EH (cell line): Measurements from ENCODE around the gene GTPBP8.
A peak's percentile ranks its signal among the peaks of the same experiment; 100 is the strongest.
"Not testable (repeated sequence)": the region's sequence is repeated elsewhere in the genome, so short reads cannot be mapped to it uniquely, and the experiment has no call there.

Source experiments
- DNase-seq: peaks from one replicate; pipeline ENCODE4 v3.0.0-alpha.2; 2015; ENCODE audit warnings: low read depth

GTPBP8 gene

GRCh38 chr3:113000691-113001090 lies 9.9 kb downstream of the GTPBP8 start:
- DNase-seq: no peak

GRCh38 chr3:113002037-113002436 lies 11.3 kb downstream of the GTPBP8 start:
- DNase-seq: no peak

DNA sequence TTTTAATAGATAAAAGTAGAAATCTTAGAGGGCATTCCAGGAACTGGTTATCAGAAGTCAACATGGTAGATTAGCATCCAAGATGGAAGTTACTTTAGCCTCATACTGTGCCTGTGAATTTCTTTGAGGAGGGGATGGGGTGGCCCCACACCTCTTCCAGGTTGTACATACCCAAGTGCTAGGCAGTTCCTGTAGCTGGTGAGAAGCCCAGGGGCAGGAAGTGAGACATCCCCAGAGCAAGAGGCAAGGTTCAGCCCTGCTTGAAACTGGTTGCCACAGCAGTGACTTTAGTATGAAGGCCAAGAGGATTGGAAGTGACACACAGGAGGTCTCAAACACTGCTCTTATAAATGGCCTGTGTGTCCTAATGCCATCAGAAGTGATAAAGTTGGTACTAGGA lies 11.9 kb downstream of the GTPBP8 start:
- no peak for DNase-seq

GRCh38 chr3:113005611-113006010 lies 14.8 kb downstream of the GTPBP8 start:
- no peak for DNase-seq

GRCh38 chr3:113006359-113007056 lies 15.7 kb downstream of the GTPBP8 start:
- DNase-seq: no peak

GRCh38 chr3:113008117-113008516 lies 17.3 kb downstream of the GTPBP8 start:
- peak; percentile 30 for DNase-seq

GRCh38 chr3:113013593-113013992 lies 22.8 kb downstream of the GTPBP8 start:
- DNase-seq: no peak

DNA sequence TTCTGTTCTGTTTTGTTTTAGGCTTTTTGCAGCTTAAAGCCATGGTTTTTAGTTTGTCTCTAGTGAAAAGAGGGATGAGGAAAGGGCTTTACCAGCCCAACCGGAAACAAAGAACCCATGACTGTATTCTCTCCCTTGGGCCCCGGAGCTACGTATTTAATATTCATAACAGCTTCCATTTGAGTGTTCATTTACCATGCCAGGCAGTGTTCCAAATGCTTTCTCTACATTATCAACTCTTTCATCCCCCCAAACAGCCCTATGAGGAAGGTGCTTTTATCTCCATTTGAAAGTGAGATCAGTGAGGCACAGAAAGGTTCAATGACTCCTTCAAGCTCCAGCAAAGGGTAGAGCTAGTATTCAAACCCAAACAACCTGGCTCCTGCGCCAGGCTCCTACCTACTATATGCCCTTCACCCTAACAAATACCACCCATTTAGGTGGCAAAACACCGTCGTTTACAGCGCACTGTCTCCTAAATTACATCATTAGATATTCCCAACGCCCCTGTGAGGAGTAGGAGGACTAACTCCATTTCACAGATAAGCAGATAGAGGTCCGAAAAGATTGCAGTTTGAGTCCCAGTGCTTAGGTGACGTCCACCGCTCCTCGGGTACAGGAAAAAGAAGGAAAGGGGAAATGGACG lies 27.9 kb downstream of the GTPBP8 start:
- peak; percentile 35 for DNase-seq

- peak; percentile 94 for DNase-seq
Measured at GRCh38 chr3:113019182-113020137, 28.7 kb downstream of the GTPBP8 start.

GRCh38 chr3:113021471-113021870 lies 30.7 kb downstream of the GTPBP8 start:
- no peak for DNase-seq

GRCh38 chr3:113034011-113034410 lies 43.2 kb downstream of the GTPBP8 start:
- DNase-seq: no peak

GRCh38 chr3:113035387-113035982 lies 44.7 kb downstream of the GTPBP8 start:
- peak; percentile 63 for DNase-seq

DNA sequence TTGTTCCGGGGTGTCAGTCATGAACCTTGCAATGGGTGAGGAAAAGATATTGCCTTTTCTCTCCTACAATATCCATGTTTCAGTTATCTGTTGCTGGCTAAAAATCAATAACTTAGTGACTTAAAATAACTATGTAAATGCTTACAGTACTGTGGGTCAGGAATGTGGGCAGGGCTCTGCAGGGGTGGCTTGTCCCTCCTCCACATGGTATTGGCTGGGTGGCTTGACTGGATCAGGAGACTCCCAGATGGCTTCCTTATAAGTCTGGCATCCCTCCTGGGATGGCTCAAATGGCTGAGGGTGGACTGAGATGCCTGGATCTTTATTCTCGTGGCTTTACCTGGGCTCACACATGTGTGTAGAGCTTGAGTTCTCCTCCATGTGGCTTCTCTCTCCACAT lies 47.5 kb downstream of the GTPBP8 start:
- DNase-seq: peak; percentile 39

DNA sequence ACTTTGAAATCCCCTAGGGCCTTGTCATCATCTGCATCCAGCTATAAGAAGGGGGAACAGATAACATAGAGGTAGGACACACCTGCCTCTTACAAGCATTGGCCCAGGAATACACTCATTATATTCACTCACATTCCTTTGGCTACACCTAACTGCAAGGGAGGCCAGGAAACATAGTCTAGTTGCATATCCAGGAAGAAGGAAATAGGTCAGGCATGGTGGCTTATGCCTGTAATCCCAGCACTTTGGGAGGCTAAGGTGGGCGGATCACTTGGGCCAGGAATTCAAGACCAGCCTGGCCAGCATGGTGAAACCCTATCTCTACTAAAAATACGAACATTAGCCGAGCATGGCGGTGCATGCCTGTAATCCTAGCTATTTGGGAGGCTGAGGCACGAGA lies 48.8 kb downstream of the GTPBP8 start:
- no peak for DNase-seq

DNA sequence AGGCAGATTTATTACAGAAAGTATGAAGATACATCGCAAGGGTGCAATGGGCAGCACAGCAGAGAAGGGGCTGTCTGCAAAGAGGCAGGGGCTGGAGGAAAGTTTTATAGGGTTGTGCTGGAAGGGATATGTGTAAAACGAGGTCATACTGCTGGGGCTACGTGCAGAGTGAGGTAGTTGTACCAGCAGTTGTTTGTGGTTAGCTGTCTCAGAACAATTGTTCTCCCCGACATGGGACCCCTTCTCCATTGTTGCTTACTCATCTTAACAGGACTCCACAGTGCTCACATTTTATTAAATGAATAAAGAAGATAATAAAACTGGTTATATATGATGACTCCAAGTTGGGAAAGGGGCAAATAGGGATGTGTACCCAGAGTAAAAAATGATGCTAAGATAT lies 49.4 kb downstream of the GTPBP8 start:
- no peak for DNase-seq

DNA sequence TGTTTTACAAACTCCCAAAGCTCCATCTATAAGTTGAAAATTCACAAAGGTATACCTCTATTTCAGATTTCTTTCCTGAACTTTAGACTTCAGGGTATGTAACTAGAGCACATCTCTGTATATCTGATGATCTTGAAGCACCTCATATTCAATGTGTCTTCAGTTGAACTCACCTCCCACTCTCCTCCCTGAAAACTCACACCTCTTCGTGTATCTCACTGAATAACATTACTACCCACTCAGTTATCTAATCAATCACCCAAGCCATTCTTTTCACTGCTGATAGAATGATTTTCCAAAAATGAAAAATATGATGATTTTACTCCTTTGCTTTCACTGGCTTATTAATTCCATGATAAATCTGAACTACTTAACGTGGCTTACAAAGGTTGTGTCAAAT lies 52.9 kb downstream of the GTPBP8 start:
- DNase-seq: no peak

DNA sequence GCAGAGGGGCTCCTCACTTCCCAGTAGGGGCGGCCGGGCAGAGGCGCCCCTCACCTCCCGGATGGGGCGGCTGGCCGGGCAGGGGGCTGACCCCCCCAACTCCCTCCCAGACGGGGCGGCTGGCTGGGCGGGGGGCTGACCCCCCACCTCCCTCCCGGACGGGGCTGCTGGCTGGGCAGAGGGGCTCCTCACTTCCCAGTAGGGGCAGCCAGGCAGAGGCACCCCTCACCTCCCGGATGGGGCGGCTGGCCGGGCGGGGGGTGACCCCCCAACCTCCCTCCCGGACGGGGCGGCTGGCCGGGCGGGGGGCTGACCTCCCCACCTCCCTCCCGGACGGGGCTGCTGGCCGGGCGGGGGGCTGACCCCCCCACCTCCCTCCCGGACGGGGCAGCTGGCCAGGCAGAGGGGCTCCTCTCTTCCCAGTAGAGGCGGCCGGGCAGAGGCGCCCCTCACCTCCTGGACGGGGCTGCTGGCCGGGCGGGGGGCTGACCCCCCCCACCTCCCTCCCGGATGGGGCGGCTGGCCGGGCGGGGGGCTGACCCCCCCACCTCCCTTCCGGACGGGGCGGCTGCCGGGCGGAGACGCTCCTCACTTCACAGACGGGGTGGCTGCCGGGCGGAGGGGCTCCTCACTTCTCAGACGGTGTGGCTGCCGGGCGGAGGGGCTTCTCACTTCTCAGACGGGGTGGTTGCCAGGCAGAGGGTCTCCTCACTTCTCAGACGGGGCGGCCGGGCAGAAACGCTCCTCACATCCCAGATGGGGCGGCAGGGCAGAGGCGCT lies 55.6 kb downstream of the GTPBP8 start:
- not testable (repeated sequence) for DNase-seq

GRCh38 chr3:113051302-113051711 lies 60.5 kb downstream of the GTPBP8 start:
- DNase-seq: peak; percentile 81
